SW 1271 (cell line): ENCODE results near the gene FAM227A.

ENCODE experiments used
- DNase-seq, 2 experiments: peaks; one replicate each; lab custom pipeline; 2025; lab: John Stamatoyannopoulos, UW

FAM227A gene

DNA sequence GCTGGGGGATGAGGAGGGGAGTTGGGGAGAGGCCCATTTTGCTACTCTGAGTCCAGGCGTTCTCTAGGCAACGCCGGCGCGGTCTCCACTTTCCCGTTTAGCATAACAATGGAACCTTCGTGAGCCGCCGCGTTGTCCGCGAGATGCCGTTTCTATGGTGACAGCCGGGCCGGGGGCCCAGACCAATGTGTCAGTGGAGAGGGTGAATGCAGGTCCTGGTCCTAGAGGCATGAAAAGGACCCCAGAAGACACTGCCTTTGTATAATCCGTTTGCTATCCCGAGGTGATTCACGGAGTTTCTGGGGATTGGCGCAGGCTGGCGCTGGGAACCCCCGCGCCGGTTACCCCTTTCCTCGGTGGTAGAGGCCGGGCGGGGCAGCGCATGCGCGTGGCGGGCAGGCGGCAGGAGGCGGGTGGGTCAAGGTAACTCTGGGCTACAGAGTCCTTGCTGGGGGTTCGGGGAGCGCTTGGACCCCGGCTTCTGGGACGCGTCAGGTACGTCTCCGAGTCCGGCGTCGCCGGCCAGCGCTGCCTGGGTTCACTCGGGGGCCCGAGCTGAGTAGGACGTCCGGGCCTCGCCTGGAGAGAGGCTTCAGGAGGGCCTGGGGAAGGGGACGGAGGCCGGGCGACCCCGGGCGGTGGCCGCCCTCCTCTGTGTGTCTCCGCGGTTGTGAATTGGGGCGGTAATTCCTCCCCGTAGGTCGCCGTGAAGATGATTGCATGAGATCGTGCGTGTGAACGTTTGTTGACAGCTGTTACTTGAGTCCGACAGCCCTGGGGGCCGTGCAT is at the start of gene FAM227A, which contains the start of gene CBY1:
Gene FAM227A (minus strand): TSS at position 137 of the 789 bp plus-strand sequence. CDS start 6,224 bp downstream, outside the sequence.
Gene CBY1 (plus strand): TSS at position 383 of the 789 bp plus-strand sequence. CDS start 11,417 bp downstream, outside the sequence.
- peak; percentile 62 to 84 for DNase-seq

GRCh38 chr22:38705235-38706100 is 49.3 kb upstream of the FAM227A start, which contains the start of gene GTPBP1:
Gene GTPBP1 (plus strand): TSS chr22:38705944. CDS start chr22:38705956, 12 bp downstream.
- peak; percentile 96 to 99 for DNase-seq

- no peak for DNase-seq
These were observed 48.6 kb upstream of the FAM227A start for GRCh38 chr22:38704654-38705234.

DNA sequence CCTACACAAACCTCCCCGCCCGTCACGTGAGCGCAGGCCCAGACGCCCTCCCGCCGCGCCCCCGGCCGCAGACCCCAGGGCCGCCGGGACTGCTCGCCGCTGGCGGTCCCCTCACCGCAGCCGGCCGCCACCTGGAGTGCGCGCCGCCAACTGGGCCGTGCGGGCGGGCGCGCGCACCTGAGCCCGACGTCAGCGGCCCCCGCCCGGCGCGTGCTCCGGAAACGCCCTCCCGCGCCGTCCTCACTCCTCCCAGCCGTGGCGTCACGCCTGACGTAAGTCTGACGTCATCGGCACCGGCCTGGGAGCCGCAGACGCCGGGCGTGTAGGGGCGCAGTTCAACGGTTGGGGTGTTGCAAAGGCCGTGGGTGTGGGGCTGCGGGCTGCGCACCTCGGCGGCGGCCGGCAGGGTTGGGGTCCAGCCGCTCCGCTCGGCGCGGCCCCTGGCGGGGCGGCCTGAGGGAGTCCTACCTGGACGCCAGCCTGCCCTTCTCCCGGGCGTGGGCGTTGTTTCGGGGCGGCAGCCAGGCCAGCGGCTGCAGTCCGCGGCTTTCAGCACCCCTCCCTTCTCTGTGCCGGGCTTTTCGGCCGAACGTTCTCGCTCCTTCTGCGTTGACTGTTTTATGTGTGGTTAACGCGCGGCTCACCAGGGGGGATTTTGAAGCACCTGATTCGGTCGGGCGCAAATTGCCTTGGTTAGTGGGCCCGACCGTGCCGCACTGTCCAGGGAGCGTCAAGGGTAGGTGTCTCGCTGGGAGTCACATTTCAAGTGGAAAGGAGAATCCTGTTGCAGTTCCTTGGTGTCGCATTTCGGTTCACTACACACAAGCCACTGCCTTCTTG is 44.8 kb upstream of the FAM227A start, which contains the start of gene JOSD1:
Gene JOSD1 (minus strand): TSS at position 155 of the 840 bp plus-strand sequence. CDS start 956 bp downstream, outside the sequence.
- peak; percentile 33 to 67 for DNase-seq

GRCh38 chr22:38700270-38700788 is 44.1 kb upstream of the FAM227A start:
- peak in 1 of 2 experiments; percentile 57 for DNase-seq

DNA sequence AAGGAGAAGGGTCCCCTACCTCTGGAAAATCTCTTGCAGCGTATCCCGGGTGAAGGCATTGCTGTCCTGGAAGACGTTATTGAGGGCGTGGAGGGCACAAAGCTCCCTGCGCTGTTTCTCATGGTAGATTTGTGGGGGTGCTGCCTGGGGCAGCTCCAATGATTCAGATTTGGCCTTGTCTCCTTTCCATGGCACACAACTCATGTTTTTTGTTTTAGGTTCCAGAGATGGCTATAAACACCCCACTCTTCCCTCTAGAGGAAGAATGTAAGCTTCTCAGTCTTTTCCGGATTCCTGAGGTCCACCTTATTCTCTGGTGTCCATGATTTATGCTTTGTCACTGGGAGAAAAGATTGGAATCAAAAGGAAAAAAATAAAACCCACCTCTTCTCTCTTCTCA is 43.6 kb upstream of the FAM227A start:
- peak in 1 of 2 experiments; percentile 19 for DNase-seq

- DNase-seq = no peak
These were observed 43.0 kb upstream of the FAM227A start for GRCh38 chr22:38699143-38699542.

- no peak for DNase-seq
These were observed 42.4 kb upstream of the FAM227A start for GRCh38 chr22:38698407-38699094.

DNA sequence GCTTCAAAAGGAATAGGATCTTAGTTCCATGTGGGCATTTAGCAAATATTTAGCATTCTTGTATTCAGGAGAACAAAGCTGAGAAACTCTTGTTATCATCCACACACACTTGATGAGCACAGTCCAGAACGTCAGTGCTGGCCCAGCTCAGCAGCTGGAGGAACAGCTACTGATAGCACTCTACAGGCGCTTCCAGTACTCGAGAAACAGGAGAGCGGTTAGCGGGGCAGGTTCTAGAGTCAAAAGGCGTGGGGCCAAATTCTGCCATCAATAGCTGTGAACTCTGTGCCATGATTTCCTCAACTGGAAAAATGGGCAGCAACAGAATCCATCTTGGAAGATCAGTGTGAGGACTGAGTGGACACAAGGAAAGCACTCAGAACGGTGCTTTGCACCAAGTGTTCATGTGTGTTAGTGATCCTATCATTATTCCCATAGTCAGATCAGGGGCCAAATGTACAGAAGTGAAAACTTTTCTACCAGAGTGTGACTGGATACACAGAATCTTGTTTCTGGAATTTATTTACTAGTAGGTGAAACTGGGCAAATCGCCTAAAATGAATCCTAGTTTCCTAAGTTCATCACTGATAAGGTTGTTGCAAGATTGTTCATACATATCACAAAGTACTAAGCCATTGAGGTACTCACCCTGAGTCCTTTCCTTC is 41.4 kb upstream of the FAM227A start:
- DNase-seq = no peak

GRCh38 chr22:38696606-38697424 is 40.6 kb upstream of the FAM227A start:
- DNase-seq = peak; percentile 32 to 77

DNA sequence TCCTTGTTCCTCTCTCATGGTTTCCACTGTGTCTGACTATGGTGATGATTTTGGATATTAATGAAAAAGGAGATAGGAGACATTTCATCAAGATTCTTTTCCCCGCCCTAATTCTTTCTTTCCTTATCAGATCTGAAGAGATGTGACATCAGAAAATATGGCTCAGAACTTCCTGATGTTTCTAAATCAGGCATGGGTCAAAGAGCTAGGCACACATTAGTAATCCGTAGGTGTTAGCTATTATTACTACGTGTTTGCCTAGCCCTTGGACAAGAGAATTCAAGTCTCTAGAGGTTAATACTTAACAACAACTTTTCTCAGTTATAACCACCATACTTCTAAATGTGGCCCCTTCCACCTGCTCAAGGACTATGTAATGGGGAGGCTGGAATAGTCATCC is 38.7 kb upstream of the FAM227A start:
- DNase-seq = no peak

DNA sequence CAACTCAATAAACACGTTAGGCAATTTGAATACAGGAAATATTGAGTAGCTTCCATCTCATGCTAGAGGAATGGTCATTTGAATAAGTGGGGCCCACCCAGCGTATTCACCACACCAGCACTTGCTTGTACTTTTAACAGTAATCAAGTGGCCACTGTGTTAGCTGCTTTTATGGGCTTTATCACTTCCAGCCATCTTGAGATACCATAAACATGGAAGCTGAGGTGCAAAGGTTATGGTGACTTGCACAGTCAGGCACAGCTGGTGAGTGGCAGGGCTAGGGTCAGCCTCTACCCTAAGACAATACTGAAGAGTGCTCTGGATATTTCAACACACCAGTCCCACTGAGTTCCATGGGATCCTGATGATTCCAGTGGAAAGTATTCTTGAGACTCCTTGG is 37.9 kb upstream of the FAM227A start:
- DNase-seq = no peak

DNA sequence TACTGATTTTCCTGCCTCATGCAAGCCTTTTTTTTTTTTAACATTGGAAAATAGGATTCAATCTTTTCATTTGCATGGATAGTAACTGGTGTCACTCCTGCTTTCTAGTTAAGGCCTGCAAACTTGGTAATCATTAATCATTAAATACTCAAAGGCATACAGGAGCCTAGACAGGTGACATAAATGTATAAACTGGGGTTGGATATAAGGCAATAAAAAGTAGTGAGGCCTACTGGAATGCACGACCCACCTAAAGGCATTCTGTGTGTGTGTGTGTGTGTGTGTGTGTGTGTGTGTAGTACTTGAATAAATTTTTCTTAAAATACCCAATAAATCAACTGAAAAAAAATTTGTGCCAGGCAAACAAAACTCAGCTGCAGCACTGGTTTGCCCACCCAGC is 33.5 kb upstream of the FAM227A start:
- DNase-seq = no peak

- DNase-seq = no peak
These were observed 29.6 kb upstream of the FAM227A start for GRCh38 chr22:38685761-38686160.

GRCh38 chr22:38684895-38685294 is 28.7 kb upstream of the FAM227A start:
- DNase-seq = no peak

DNA sequence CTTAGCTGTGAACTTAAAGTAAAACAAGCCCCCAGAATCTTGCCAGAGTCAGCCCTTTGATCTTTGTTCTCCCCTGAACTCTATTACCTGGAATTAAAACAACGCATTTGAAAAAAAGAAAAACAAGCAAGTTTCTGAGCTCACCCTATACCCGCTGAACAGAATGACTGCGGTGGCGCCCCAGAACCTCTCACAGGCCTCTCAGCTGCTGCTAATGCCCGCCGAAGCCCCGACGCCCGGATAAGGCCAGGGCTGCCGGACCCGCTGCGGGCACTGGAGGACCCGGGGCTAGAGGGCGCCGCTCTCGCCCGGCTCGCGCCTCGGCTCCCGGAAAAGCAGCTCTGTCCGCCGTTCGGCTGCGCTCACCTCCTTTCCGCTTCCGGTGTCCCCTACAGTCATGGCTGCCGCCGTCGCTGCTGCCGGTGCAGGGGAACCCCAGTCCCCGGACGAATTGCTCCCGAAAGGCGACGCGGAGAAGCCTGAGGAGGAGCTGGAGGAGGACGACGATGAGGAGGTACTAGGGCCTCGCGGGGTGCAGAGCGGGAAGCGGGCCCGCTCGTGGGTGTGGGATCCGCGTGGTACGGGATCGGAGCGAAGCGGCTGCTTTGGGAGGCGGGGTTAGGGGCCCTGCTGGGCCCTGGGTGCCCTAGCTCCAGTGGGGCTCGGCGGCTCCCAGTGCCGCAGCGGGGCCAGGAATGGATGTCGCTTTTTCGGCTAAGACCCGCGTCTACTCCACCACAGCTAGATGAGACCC is 25.6 kb upstream of the FAM227A start, which contains the start of gene TOMM22:
Gene TOMM22 (plus strand): TSS at position 376 of the 754 bp plus-strand sequence. CDS start 22 bp downstream, at position 398.
- DNase-seq = peak; percentile 49 to 78

DNA sequence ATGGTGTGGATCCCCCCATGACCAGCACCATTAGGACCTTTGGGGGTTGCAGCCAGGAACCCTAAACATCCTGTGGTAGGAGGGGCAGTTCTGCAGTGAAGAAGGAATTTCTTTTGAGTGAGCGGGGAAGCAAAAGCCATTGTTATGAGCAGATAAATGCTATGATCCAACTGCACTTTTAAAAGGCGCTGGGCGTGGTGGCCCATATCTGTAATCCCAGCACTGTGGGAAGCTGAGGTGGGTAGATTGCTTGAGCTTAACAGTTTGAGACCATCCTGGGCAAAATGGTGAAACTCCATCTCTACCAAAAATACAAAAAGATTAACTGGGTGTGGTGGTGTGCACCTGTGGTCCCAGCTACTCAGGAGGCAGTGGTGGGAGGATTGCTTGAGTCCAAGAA is 19.6 kb upstream of the FAM227A start:
- no peak for DNase-seq

DNA sequence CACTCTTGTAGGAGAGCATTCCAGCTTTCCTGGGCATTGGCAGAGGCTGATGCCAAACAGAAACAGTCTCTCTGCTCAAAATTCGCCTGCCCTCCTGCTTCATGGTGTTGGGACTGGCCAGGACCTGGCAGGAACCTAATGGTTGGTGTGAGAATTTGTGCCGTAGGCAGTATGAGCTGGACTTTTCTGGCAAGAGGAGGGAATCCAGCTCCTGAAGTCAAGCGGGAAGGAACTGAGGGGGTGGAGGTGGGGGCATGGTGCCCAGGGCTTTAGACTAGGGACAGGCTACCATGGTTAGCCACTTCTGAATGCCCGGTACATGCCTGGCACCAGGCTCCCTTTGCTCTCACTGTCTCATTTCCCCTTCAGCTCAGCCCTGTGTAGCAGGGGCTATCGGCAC is 18.7 kb upstream of the FAM227A start:
- no peak for DNase-seq
